ENCODE measurements around the gene CA7. TPM values are rescaled to one million over a fixed set of nuclear protein-coding genes. Genes with fewer than 3 reads are reported as not detected.

Gene CA7
- total RNA-seq (2014; rRNA removed; shearing (Covaris generic)): not detected in 2 replicates
- not detected in 2 replicates for polyA plus RNA-seq (2015; cell fraction: cytosol; rRNA removed)
- polyA plus RNA-seq (2015; cell fraction: nucleus; rRNA removed): not detected in 2 replicates

- DNase-seq (ENCODE audit: low read depth): no peak
These were observed at the start of gene CA7 for GRCh38 chr16:66844342-66845079. Gene CA7 (plus strand): TSS chr16:66844414. CDS start chr16:66844488, 74 bp downstream.

DNA sequence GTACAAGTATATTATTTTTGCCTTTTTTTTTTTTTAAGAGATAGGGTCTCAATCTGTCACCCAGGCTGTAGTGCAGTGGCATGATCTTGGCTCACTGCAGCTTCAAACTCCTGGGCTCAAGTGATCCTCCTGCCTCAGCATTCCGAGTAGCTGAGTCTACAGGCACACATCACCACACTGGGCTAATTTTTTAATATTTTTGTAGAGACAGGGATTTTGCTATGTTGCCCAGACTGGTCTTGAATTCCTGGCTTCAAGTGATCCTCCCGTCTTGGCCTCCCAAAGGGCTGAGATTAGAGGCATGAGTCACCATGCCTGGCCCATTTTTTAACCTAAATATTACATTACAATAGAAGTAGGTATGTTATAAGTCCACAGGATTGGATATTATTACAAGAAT is 46.1 kb upstream of the CA7 start:
- peak; percentile 32 for DNase-seq (ENCODE audit: low read depth)

GRCh38 chr16:66800856-66801255 is 43.4 kb upstream of the CA7 start:
- no peak for DNase-seq (ENCODE audit: low read depth)

GRCh38 chr16:66801320-66802105 is 42.7 kb upstream of the CA7 start, which contains the start of gene TERB1:
Gene TERB1 (minus strand): TSS chr16:66801584. CDS start chr16:66796798, 4,786 bp downstream.
- DNase-seq (ENCODE audit: low read depth): no peak

DNA sequence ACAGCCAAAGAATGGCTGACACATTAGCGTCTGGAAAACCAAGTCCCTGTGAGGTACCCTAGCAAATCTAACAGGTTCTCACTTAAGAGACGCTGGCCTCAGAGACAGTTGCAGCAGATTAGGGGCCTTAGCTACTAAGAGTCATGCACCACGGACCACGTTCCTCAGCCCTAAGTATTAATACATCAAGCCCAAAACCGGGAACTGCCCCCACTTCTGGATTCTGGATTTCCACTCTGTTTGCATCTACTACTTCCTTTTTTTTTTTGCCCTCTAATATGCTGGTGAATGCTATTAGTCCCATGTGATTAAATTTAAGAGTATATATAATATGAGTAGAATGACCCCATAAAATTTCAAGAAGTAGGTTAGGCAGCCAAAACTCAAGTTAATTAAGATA is 42.1 kb upstream of the CA7 start:
- no peak for DNase-seq (ENCODE audit: low read depth)

DNA sequence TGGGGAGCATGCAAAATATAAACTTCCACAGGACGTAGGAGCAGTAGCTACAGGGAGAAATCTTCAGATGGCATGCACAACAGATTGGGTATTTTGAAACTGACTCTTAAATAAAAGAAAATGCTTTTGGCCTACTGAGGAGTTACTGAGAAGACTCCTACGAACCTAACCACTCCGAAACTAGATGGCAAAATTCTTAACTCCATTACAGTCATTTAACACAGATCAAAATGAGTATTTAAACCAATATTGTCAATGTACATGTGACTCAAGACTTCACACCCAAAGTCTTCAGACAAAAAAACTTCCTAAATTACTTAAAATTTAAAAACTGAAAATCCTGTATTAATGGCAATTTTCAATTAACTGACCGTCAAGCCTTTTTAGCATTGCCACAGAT is 34.4 kb upstream of the CA7 start:
- no peak for DNase-seq (ENCODE audit: low read depth)

DNA sequence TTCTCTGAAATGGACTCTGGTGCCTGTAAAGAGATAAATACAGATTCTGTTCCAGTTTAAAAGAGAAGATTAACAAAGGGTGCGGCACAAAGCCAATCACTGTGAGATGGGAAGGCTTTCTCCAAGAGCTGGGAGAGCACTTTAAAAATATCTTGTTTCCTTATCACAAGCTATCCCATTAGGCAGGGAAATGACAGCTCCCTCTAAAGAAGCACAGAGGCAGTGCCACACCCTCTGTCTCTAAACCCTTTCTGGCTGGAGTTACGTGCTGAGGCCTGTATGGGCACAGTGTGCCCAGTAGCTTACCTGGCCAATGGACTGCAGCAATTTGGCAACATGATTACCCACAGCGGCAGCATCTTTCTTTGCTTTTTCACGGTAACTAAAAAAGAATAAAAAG is 33.8 kb upstream of the CA7 start:
- no peak for DNase-seq (ENCODE audit: low read depth)

- DNase-seq (ENCODE audit: low read depth): no peak
These were observed 33.2 kb upstream of the CA7 start for GRCh38 chr16:66811043-66811442.

DNA sequence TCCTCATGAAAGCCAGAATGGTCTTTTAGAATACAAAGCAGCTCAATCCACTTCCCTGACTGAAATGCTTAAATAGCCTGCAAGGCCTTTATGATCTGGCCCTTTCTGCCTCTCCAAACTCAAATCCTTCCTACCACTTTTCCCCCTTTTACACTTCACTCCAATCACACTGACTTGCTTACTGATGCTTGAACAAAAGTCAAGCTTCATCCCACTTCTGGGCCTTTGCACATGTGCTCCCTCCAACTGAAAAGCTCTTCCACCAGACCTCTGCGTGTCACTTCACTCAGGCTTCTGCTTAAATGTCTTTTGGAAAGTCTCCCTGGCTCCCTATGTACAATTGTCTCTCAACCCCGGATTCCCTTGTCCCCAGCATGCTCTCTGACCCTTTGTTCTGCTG is 29.5 kb upstream of the CA7 start:
- no peak for DNase-seq (ENCODE audit: low read depth)

DNA sequence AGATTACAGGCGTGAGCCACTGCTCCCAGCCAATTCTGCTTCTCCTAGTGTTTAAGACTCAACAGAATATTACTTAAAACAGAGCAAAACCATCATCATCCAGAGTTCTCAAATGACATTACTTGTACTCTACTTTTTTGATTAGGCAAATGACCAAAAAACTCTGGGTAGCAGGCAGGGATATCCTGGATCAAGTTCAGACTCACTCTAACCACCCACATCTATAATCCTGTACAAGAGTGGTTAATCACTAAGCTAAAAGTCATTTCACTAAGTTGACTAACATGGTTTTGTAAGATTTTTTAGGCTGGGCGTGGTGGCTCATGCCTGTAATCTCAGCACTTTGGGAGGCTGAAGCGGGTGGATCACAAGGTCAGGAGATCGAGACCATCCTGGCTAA is 20.2 kb upstream of the CA7 start:
- DNase-seq (ENCODE audit: low read depth): no peak

- DNase-seq (ENCODE audit: low read depth): peak; percentile 82
These were observed 13.5 kb upstream of the CA7 start, which contains the start of gene NAE1 for GRCh38 chr16:66830422-66831404. Gene NAE1 (minus strand): TSS chr16:66830976. CDS start chr16:66830899, 77 bp downstream.

- DNase-seq (ENCODE audit: low read depth): no peak
These were observed 12.0 kb upstream of the CA7 start for GRCh38 chr16:66832190-66832589.

GRCh38 chr16:66832661-66833305 is 11.4 kb upstream of the CA7 start:
- peak; percentile 36 for DNase-seq (ENCODE audit: low read depth)

GRCh38 chr16:66834746-66835145 is 9.5 kb upstream of the CA7 start:
- no peak for DNase-seq (ENCODE audit: low read depth)

DNA sequence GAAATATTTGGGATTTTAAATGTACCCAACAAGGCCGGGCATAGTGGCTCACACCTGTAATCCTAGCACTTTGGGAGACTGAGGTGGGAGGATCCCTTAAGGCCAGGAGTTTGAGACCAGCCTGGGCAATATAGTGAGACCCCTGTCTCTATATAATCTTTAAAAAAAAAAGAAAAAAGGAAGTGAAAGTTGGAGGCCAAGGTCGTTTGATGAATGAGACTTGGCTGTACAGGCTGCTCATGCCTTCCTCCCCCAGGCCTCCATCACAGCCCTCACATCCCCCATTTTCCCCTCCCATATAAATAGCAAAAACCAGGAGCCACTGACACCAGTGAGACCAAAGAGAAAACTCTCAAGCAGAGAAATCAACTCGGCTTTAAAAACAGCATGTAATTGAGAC is 3.3 kb upstream of the CA7 start:
- no peak for DNase-seq (ENCODE audit: low read depth)

DNA sequence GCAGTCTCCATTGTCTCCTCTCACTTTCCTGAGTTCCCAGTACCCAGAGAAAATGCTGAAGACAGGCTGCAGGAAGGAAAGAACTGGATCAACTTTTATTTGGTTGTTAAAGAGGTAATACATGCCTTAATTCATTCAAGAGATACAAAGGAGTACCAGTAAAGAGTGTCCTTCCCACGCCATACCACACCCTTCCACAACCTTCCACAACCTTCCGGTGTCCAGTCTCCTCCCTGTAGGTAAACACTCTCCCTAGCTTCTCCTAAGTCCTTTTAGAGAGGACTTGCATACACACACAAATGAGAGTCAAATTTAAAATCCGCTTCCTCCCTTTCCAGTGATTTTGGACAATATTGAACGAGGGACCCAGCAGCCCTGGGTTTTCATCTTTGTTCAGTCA is 2.8 kb upstream of the CA7 start:
- no peak for DNase-seq (ENCODE audit: low read depth)

GRCh38 chr16:66842765-66843164 is 1.4 kb upstream of the CA7 start:
- DNase-seq (ENCODE audit: low read depth): no peak

GRCh38 chr16:66843191-66843590 is 1.0 kb upstream of the CA7 start:
- no peak for DNase-seq (ENCODE audit: low read depth)

DNA sequence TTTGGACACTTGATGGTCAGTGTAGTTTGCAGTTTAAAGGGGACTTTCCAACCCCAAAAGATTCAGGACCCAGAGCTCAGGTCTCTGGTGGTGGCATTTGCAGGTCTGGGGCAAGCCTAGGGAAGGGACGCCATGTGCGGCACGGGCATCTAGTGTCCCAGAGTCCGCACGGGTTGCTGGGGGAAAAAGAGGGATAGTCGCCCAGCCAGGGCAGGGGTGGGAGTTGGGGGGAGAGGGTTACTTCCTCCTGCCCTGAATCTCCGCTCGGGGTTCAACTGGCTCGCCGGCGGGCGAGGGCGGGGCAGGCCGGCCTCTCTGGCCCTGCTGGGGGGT is 239 bp upstream of the CA7 start:
- DNase-seq (ENCODE audit: low read depth): no peak

DNA sequence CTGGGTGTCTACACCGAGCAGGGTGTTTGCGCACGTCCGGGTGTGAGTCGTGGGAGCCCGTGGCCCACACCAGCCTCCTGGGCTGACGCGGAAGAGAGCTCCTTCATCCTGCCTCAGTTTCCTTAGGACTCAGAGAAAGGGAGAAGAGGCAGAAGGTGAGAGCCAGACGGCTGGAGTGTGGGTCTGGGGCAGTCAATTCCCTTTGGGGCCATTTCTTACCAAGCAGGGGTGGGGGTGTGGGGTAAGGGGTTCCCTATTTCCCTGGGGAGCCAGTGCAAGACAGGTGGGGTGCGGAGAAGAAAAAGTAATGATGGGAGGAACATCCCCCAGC is 831 bp downstream of the CA7 start:
- no peak for DNase-seq (ENCODE audit: low read depth)

- no peak for DNase-seq (ENCODE audit: low read depth)
These were observed 1.6 kb downstream of the CA7 start for GRCh38 chr16:66845791-66846221.
